Pericardium fibroblast (primary cell): Measurements from ENCODE around the gene GSTK1. TPM values are rescaled to one million over a fixed set of nuclear protein-coding genes. Genes with fewer than 3 reads are reported as not detected.

Experiments used
- total RNA-seq: library from RNA; depleted of rRNA; stranded (reverse); fragments of >200 nt; gene quantifications from 2 replicates; pipeline ENCODE4 v1.2.3, GENCODE V29; 2015

GSTK1 gene
- total RNA-seq, result 108 and 156 TPM in 2 replicates

GRCh38 chr7:143263266-143264195, at the start of gene GSTK1:
Gene GSTK1 (plus strand): TSS chr7:143263441. CDS start chr7:143263514, 73 bp downstream.

GRCh38 chr7:143221737-143222136, 41.5 kb upstream of the GSTK1 start, which contains the start of gene TAS2R40:
Gene TAS2R40 (plus strand): TSS chr7:143222037. CDS start chr7:143222079, 42 bp downstream.

GRCh38 chr7:143284591-143285469, 21.6 kb downstream of the GSTK1 start, which contains the start of gene TMEM139:
Gene TMEM139 (plus strand): TSS chr7:143284958. CDS start chr7:143285958, 1,000 bp downstream.

GRCh38 chr7:143287935-143288826, 24.9 kb downstream of the GSTK1 start, which contains the start of gene CASP2:
Gene CASP2 (plus strand): TSS chr7:143288351. CDS start chr7:143288456, 105 bp downstream.

GRCh38 chr7:143315776-143316175, 52.5 kb downstream of the GSTK1 start, which contains the start of gene CLCN1:
Gene CLCN1 (plus strand): TSS chr7:143316111. CDS start chr7:143316213, 102 bp downstream.

Other genes with a start within 250 kb of the GSTK1 start
- gene OR9A2, start 236.3 kb upstream of the GSTK1 start, total RNA-seq, result not detected in 2 replicates
- gene OR6V1, start 211.1 kb upstream of the GSTK1 start, total RNA-seq, result not detected in 2 replicates
- gene PIP, start 131.4 kb upstream of the GSTK1 start, total RNA-seq, result not detected in 2 replicates
- gene TAS2R39, start 80.0 kb upstream of the GSTK1 start, total RNA-seq, result not detected in 2 replicates
- gene TAS2R40, start 41.4 kb upstream of the GSTK1 start, total RNA-seq, result not detected in 2 replicates
- not detected in 2 replicates for gene TMEM139, start 21.5 kb downstream of the GSTK1 start, total RNA-seq
- gene CASP2, start 24.9 kb downstream of the GSTK1 start, total RNA-seq, result 10.9 and 12.5 TPM in 2 replicates
- not detected in 2 replicates for gene CLCN1, start 52.7 kb downstream of the GSTK1 start, total RNA-seq
- gene FAM131B, start 99.3 kb downstream of the GSTK1 start, total RNA-seq, result 0.35 and 2.9 TPM in 2 replicates
- gene ZYX, start 117.9 kb downstream of the GSTK1 start, total RNA-seq, result 173 and 187 TPM in 2 replicates
- gene EPHA1, start 145.4 kb downstream of the GSTK1 start, total RNA-seq, result not detected in 2 replicates
- gene TAS2R60, start 180.0 kb downstream of the GSTK1 start, total RNA-seq, result not detected in 2 replicates
- not detected in 2 replicates for gene TAS2R41, start 214.4 kb downstream of the GSTK1 start, total RNA-seq